Keratinocyte (primary cell): ENCODE data around the gene CDK14. TPM values are rescaled to one million over a fixed set of nuclear protein-coding genes. Genes with fewer than 3 reads are reported as not detected.

Source experiments
- DNase-seq: peaks from one replicate; pipeline ENCODE4 v3.0.0-alpha.2; 2011; ENCODE audit warnings: low read depth, missing footprints, low spot score
- FAIRE-seq: peaks from 2 replicates; lab custom pipeline; 2011; peaks lifted over from hg19 to GRCh38; lab: Jason Lieb, UNC
- H2AFZ ChIP-seq: 2 replicates; pipeline ENCODE4 v1.6.0; 2012; ENCODE audit warnings: low read length, control low read depth, inconsistent platforms; ENCODE audit not compliant: control insufficient read depth
- H3K27ac ChIP-seq: 2 replicates; pipeline ENCODE4 v1.5.1; 2011; ENCODE audit warnings: low read length; ENCODE audit not compliant: control insufficient read depth, insufficient read depth
- H3K27me3 ChIP-seq: 3 replicates; pipeline ENCODE4 v1.6.0; 2011; ENCODE audit warnings: low read length; ENCODE audit not compliant: control insufficient read depth, insufficient read depth; ENCODE audit errors: extremely low read depth
- H3K36me3 ChIP-seq, 2 experiments: 2 replicates in 1 of 2; 3 replicates in 1 of 2; pipeline ENCODE4 v1.5.1; 2011; ENCODE audit warnings: low read length in 2 of 2, mild to moderate bottlenecking in 1 of 2; ENCODE audit not compliant: control insufficient read depth in 2 of 2, insufficient read depth in 2 of 2; ENCODE audit errors: extremely low read depth in 1 of 2
- H3K4me1 ChIP-seq: 3 replicates; pipeline ENCODE4 v1.5.1; 2011; ENCODE audit warnings: low read length; ENCODE audit not compliant: control insufficient read depth, insufficient read depth; ENCODE audit errors: extremely low read depth
- H3K4me2 ChIP-seq: 3 replicates; pipeline ENCODE4 v1.6.0; 2011; ENCODE audit warnings: low read depth, low read length; ENCODE audit not compliant: control insufficient read depth, insufficient read depth; ENCODE audit errors: extremely low read depth
- H3K4me3 ChIP-seq, 3 experiments: fragments of 200-600 bp in 1 of 3; sonication (generic) in 1 of 3; 2 replicates in 2 of 3; 3 replicates in 1 of 3; pipeline ENCODE4 v1.5.1; 2011 to 2016; ENCODE audit warnings: low read length in 3 of 3, mild to moderate bottlenecking in 3 of 3, control low read depth in 2 of 3, inconsistent platforms in 1 of 3, low read depth in 1 of 3, mixed read lengths in 1 of 3, mixed run types in 1 of 3, moderate library complexity in 1 of 3; ENCODE audit not compliant: control insufficient read depth in 2 of 3, insufficient read depth in 2 of 3; ENCODE audit errors: extremely low read depth in 1 of 3
- H3K79me2 ChIP-seq: 2 replicates; pipeline ENCODE4 v1.6.0; 2012; ENCODE audit warnings: low read length; ENCODE audit not compliant: control insufficient read depth, insufficient read depth
- H3K9ac ChIP-seq: 3 replicates; pipeline ENCODE4 v1.6.0; 2011; ENCODE audit warnings: low read length; ENCODE audit not compliant: control insufficient read depth, insufficient read depth; ENCODE audit errors: extremely low read depth
- H3K9me1 ChIP-seq: 3 replicates; pipeline ENCODE4 v1.6.0; 2011; ENCODE audit warnings: low read length; ENCODE audit not compliant: control insufficient read depth, insufficient read depth; ENCODE audit errors: extremely low read depth
- H3K9me3 ChIP-seq: 2 replicates; pipeline ENCODE4 v1.5.1; 2012; ENCODE audit warnings: low read depth, low read length; ENCODE audit not compliant: control insufficient read depth
- H4K20me1 ChIP-seq: 3 replicates; pipeline ENCODE4 v1.6.0; 2011; ENCODE audit warnings: low read length; ENCODE audit not compliant: control insufficient read depth, insufficient read depth; ENCODE audit errors: extremely low read depth
- EZH2 ChIP-seq: IDR thresholded peaks from one replicate; pipeline ENCODE4 v1.6.1; 2012; ENCODE audit warnings: inconsistent platforms, mild to moderate bottlenecking, low read length, moderate library complexity
- dilution Hi-C: fragments of 300-500 bp; cut with MboI; formaldehyde crosslinking; loops from one replicate; pipeline ENCODE4 v1.7.0; 2020; ENCODE audit warnings: low sequenced_read_pairs; ENCODE audit not compliant: extremely low pct_ligation_motif_present
- polyA plus RNA-seq, 5 experiments: library from polyadenylated mRNA; depleted of rRNA in 3 of 5; stranded (reverse) in 3 of 5; stranded (forward) in 1 of 5; unstranded in 1 of 5; fragments of >200 nt; gene quantifications; 1 replicate in 1 of 5; 2 replicates in 3 of 5; 3 replicates in 1 of 5; pipeline versions ENCODE4 v1.2.1 to v1.2.3, GENCODE V29; 2011 to 2012; ENCODE audit warnings: missing spikeins in 2 of 5, low read depth in 1 of 5, low replicate concordance in 1 of 5
- TF ChIP-seq, protein P1 (sequence below), 3 experiments: IDR thresholded peaks in 1 of 3; conservative IDR thresholded peaks in 1 of 3; optimal IDR thresholded peaks in 1 of 3; 2 replicates in 2 of 3; 3 replicates in 1 of 3; pipeline versions ENCODE3 to v1.5.1; 2011; ENCODE audit warnings: low read length in 3 of 3, mild to moderate bottlenecking in 3 of 3, moderate library complexity in 2 of 3, control low read depth in 1 of 3, inconsistent platforms in 1 of 3; ENCODE audit not compliant: insufficient read depth in 2 of 3; ENCODE audit errors: extremely low read depth in 1 of 3

Gene CDK14
- polyA plus RNA-seq, 1 donor (not counting 4 experiments of a cell fraction or from before 2014, with no cell fraction given): 4.0 TPM

DNA sequence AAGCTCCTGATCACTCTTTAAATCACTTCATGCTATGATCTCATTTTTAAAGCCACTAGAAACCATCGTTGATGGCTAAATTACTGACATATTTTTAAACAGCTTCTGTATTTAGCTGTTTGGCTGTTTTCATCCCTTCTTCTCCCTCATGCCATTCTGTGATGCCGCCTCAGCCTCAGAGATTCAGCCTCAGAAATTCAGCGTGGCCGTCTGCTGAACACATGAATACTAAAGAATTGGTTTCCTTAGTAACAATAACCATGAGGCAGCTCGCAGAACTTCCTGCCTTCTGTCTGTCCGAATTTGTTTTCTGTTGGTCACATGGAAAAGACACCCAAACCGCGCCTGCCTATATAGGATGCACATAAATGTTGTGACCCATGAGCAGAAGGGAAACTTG, 637.1 kb downstream of the CDK14 start:
- DNase-seq (no peak), FAIRE-seq (no peak)
- H3K4me2 ChIP-seq: no peak overlapping the region
- no peaks in the 10 kb centered on the region for H3K79me2 ChIP-seq
- no peaks in the 10 kb centered on the region for H3K36me3 ChIP-seq
- H3K4me3 ChIP-seq: no peak overlapping the region
- peaks cover 4% of the 10 kb centered on the region for H3K27me3 ChIP-seq
- no peaks in the 10 kb centered on the region for H4K20me1 ChIP-seq
- H2AFZ ChIP-seq: no peak overlapping the region
- H3K27ac ChIP-seq: no peak overlapping the region
- no peak overlapping the region for H3K9ac ChIP-seq
- dilution Hi-C loops: no loop called here
- H3K4me1 ChIP-seq: no peaks in the 10 kb centered on the region
- no peak for TF ChIP-seq EZH2
- TF ChIP-seq, protein P1, sequence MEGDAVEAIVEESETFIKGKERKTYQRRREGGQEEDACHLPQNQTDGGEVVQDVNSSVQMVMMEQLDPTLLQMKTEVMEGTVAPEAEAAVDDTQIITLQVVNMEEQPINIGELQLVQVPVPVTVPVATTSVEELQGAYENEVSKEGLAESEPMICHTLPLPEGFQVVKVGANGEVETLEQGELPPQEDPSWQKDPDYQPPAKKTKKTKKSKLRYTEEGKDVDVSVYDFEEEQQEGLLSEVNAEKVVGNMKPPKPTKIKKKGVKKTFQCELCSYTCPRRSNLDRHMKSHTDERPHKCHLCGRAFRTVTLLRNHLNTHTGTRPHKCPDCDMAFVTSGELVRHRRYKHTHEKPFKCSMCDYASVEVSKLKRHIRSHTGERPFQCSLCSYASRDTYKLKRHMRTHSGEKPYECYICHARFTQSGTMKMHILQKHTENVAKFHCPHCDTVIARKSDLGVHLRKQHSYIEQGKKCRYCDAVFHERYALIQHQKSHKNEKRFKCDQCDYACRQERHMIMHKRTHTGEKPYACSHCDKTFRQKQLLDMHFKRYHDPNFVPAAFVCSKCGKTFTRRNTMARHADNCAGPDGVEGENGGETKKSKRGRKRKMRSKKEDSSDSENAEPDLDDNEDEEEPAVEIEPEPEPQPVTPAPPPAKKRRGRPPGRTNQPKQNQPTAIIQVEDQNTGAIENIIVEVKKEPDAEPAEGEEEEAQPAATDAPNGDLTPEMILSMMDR (optimal IDR thresholded peaks at IDR 0.05 in 1 of 3, IDR thresholded peaks at IDR 0.05 in 1 of 3, conservative IDR thresholded peaks at IDR 0.05 in 1 of 3; ENCODE audit: extremely low read depth in 1 of 3, insufficient read depth in 2 of 3, low read length in 3 of 3): no peak
- H3K9me3 ChIP-seq: no peaks in the 10 kb centered on the region
- no peaks in the 10 kb centered on the region for H3K9me1 ChIP-seq

DNA sequence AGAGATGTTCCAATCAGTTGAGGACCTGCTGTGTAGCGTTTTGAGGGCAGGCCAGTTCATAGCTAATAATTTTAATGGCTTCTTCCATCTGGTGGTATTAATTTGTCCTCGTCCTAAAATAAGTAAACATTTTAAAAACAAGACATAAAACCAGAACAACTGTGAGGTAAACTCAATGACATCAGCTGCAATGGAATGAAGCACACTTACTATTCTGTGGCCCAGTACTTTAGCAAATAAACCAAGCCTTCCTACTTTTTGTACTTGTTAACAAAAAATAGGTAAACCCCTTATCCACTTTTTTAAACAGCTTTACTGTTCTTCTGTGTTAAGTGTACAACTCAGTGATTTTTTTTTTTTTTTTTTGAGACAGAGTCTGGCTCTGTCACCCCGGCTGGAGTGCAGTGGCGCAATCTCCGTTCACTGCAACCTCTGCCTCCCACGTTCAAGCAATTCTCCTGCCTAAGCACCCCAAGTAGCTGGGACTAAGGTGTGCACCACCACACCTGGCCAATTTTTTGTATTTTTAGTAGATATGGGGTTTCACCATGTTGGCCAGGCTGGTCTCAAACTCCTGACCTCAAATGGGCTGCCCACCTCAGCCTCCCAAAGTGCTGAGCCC, 639.2 kb downstream of the CDK14 start:
- TF ChIP-seq, protein P1 (optimal IDR thresholded peaks at IDR 0.05 in 1 of 3, IDR thresholded peaks at IDR 0.05 in 1 of 3, conservative IDR thresholded peaks at IDR 0.05 in 1 of 3; ENCODE audit: extremely low read depth in 1 of 3, insufficient read depth in 2 of 3, low read length in 3 of 3): no peak
- no peak for TF ChIP-seq EZH2
- Histone ChIP-seq H3K9me1 (no peaks in the 10 kb centered on the region), H3K36me3 (no peaks in the 10 kb centered on the region), H3K9me3 (no peaks in the 10 kb centered on the region), H3K27me3 (no peaks in the 10 kb centered on the region), H4K20me1 (no peaks in the 10 kb centered on the region), H2AFZ (no peak overlapping the region), H3K9ac (no peak overlapping the region), H3K4me2 (no peak overlapping the region), H3K4me3 (no peak overlapping the region), H3K27ac (no peak overlapping the region), H3K4me1 (peaks cover 4% of the 10 kb centered on the region), H3K79me2 (no peaks in the 10 kb centered on the region)
- dilution Hi-C loops: no loop called here
- FAIRE-seq: no peak
- DNase-seq: no peak
